RWPE1 (cell line): ENCODE data around the gene RAB3A.

Source experiments
- CTCF ChIA-PET: fragments of 350-600 bp; sonication (Branson Sonifier 250); formaldehyde crosslinking; extraction: SDS; loops from one replicate; lab custom pipeline; 2021; lab: Yijun Ruan, JAX
- POLR2A ChIA-PET: fragments of 400-600 bp; formaldehyde crosslinking; extraction: SDS; loops from one replicate; lab custom pipeline; 2020; ENCODE audit warnings: antibody characterized with exemption; ENCODE audit not compliant: low non-redundant PET; lab: Yijun Ruan, JAX
- DNase-seq: peaks from one replicate; pipeline ENCODE4 v3.0.0; 2012; ENCODE audit warnings: low spot score
- H3K27ac ChIP-seq: fragments of 450-650 bp; 2 replicates; pipeline ENCODE4 v1.5.1; 2017
- TF ChIP-seq, protein P1 (sequence below): fragments of 450-650 bp; conservative IDR thresholded peaks from 2 replicates; pipeline ENCODE4 v1.5.1; 2017; ENCODE audit warnings: low read depth, mild to moderate bottlenecking

Gene RAB3A

DNA sequence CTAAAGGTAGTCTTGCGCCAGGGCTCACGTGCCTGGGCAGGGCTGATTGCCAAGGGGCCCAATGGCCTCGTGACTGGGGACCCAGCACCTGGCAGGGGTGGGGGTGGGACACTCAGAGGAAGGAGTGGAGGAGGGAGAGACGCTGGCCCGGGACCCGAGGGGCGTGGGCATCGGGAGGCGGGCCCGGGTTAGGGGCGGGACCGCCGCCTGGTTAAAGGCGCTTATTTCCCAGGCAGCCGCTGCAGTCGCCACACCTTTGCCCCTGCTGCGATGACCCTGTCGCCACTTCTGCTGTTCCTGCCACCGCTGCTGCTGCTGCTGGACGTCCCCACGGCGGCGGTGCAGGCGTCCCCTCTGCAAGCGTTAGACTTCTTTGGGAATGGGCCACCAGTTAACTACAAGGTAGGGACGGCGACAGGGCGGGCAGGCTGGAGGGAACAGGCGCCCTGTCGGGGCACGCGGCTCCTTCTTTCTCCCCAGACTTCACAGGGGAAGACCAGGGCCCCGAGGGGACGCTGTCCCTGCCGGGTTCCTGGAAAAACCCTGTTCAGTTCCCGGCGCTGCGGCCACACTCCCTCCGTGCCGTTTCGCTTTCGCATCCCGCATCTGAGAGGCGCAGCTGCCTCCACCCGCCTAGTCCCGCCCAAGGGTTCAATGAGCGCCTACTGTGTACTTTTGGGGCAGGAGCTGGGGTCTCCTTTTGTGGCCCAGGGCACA is 30.1 kb downstream of the RAB3A start, which contains the start of gene IFI30:
IFI30 (plus strand) TSS at position 242 of the 717 bp plus-strand sequence; CDS start at position 271, 29 bp downstream.
- CTCF ChIA-PET = interaction anchor here (0.6 to 1.5 kb wide), 3 partner anchors 13 to 1169 kb away, joined by 3 to 5 read pairs (median 3); no protein-coding TSS in a partner anchor
- peak; percentile 80 for DNase-seq
- POLR2A ChIA-PET = interaction anchor here (0.5 to 0.8 kb wide), 3 partner anchors 9 to 82 kb away, joined by 3 to 5 read pairs (median 5); no protein-coding TSS in a partner anchor
- peak within 1 kb of the TSS; percentile 88 for H3K27ac ChIP-seq
- TF ChIP-seq, protein P1, sequence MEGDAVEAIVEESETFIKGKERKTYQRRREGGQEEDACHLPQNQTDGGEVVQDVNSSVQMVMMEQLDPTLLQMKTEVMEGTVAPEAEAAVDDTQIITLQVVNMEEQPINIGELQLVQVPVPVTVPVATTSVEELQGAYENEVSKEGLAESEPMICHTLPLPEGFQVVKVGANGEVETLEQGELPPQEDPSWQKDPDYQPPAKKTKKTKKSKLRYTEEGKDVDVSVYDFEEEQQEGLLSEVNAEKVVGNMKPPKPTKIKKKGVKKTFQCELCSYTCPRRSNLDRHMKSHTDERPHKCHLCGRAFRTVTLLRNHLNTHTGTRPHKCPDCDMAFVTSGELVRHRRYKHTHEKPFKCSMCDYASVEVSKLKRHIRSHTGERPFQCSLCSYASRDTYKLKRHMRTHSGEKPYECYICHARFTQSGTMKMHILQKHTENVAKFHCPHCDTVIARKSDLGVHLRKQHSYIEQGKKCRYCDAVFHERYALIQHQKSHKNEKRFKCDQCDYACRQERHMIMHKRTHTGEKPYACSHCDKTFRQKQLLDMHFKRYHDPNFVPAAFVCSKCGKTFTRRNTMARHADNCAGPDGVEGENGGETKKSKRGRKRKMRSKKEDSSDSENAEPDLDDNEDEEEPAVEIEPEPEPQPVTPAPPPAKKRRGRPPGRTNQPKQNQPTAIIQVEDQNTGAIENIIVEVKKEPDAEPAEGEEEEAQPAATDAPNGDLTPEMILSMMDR = no peak

DNA sequence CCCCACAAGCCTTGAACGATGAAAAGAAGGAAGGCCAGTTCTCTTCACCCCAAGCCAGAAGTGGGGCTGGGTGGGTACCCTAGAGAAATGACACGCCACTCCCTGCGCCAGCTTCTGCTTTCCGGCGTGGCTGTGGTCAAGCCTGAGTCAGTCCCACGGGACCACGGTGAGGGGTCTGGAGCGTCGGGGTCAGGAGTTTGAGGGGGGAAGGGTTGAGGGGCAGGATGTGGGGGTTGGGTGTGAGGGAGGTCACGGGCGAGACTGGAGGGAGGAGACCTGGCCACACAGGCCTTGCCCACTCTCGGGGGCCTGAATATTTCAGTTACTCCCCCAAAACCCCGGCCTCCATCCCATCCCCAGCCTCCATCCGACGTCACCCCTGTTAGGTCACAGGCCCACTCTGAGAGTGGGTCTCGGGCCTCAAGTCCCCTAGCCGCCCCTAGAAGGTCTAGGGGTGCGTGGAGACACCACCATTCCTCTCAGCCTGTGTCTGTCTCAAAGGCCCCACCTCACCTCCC is 30.7 kb downstream of the RAB3A start:
- ChIA-PET POLR2A (interaction anchor here (0.6 kb wide), 1 partner anchor 1118 kb away, joined by 3 read pairs; no protein-coding TSS in a partner anchor), CTCF (no interaction called here)
- TF ChIP-seq, protein P1 = no peak
- H3K27ac ChIP-seq = peak overlapping the region; percentile 88
- DNase-seq = no peak

DNA sequence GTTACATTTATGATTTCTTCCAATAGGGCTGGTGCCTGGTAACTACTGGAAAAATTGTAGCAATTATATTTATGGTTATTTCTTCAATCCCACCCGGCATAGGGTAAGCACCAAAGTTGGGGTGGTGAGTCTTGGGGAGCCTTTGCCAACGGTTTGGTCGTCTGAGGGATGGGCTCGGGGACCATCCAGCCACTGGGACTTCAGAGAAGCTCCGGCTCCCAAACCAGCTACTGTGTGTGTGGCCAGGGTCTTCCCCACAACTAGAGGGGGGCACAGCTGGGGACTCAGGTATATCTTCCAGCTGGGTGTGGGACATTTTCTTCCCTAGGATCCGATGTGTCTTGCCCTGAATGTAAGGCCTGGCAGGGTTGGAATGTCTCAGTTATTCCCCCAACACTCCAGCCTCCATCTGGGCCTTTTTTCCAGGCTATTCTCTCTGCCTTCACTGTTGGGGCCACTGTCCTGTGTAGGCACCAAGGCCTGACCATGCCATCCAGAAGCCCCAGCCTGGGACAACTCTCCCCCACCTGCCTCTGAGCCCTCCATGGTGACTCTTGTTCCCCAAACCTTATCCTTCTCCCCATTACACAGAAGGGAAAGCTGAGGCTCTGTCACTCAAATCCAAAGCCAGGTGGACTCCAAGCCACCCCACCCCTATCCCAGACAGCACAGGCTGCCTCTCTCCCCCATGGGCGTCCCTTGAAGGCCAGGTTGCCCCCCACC is 31.4 kb downstream of the RAB3A start:
- CTCF ChIA-PET = no interaction called here
- TF ChIP-seq, protein P1 = no peak
- H3K27ac ChIP-seq = peak overlapping the region; percentile 88
- POLR2A ChIA-PET = interaction anchor here (0.6 kb wide), 2 partner anchors 21 to 1119 kb away, joined by 3 read pairs; partner anchors contain the start of gene MPV17L2
- no peak for DNase-seq

- H3K27ac ChIP-seq = peak overlapping the region; percentile 88
- TF ChIP-seq, protein P1 = no peak
- POLR2A ChIA-PET = no interaction called here
- no peak for DNase-seq
- CTCF ChIA-PET = interaction anchor here (0.6 to 1.3 kb wide), 2 partner anchors 80 to 676 kb away, joined by 3 to 4 read pairs; no protein-coding TSS in a partner anchor
These were observed 32.1 kb downstream of the RAB3A start for GRCh38 chr19:18171605-18172327.

DNA sequence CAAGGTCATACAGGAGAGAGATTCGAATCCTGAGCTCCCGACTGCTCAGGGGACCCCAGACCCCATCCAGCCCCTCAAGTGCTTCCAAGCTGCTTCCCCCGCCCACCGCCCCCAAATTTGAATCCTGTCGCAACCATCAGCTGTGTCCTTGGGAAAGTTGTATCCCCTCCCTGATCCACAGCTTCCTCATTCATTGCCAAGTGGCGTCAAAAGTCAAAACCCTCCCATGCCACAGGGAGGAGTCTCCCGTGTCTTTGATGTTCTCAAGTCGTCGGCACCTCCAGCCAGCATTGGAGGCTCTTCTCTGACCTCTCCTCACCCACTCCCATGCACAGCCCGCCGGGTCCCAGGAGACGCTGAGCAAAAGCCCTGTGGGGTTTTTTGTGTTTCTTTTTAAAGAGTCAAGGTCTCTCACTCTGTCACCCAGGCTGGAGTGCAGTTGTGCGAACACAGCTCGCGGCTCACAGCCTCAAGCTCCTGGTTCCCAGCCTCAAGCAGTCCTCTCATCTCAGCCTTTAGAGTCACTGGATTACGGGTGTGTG is 33.1 kb downstream of the RAB3A start:
- ChIA-PET CTCF (interaction anchor here (0.6 to 1.3 kb wide), 3 partner anchors 9 to 233 kb away, joined by 3 to 6 read pairs (median 4); no protein-coding TSS in a partner anchor), POLR2A (interaction anchor here (0.6 kb wide), 1 partner anchor 10 kb away, joined by 7 read pairs; no protein-coding TSS in a partner anchor)
- TF ChIP-seq, protein P1 = no peak
- DNase-seq = no peak
- H3K27ac ChIP-seq = peak overlapping the region; percentile 88
